ENCODE measurements around the gene EDEM1. TPM values are rescaled to one million over a fixed set of nuclear protein-coding genes. Genes with fewer than 3 reads are reported as not detected.

The EDEM1 gene
- total and polyA plus RNA-seq, 4 donors, result 7.9 to 16.0 (median 11.2) TPM

DNA sequence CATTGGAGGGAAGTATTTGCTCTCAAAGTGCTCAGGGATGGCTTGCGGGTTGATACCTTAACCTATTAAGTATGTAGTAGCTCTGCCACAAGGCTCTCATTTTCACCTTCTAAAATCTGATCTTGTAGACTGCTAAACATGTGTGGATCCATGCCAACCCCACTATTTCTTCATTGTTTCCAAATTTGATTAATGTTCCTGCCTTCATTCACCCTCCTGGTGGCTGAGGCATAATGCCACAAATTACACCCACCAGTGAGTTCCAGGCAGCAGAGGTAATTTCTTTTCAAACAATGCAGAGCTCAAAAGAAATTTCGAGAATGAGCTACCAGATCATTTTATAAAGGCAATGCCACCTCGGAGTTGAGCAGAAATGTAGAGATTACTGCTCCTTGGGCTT lies 71.0 kb downstream of the EDEM1 start:
- DNase-seq (ENCODE audit: low read depth in 4 of 6, low spot score in 6 of 6), result no peak
- 0% methylated on average over 1 of the region's 3 CpGs for WGBS (ENCODE audit: insufficient coverage)
- H3K27me3 ChIP-seq (ENCODE audit: control insufficient read depth, insufficient read depth, low read length), result no peaks in the 10 kb centered on the region
- H3K4me3 ChIP-seq (ENCODE audit: low read depth, low read length), result no peak overlapping the region
- H3K27ac ChIP-seq (ENCODE audit: low read depth, low read length), result no peak overlapping the region
- no peaks in the 10 kb centered on the region for H3K36me3 ChIP-seq (ENCODE audit: control insufficient read depth, insufficient read depth, low read length)
- H3K9me3 ChIP-seq (ENCODE audit: control insufficient read depth, insufficient read depth, low read length), result no peaks in the 10 kb centered on the region
- H3K4me1 ChIP-seq (ENCODE audit: control insufficient read depth, insufficient read depth, low read length), result no peaks in the 10 kb centered on the region

DNA sequence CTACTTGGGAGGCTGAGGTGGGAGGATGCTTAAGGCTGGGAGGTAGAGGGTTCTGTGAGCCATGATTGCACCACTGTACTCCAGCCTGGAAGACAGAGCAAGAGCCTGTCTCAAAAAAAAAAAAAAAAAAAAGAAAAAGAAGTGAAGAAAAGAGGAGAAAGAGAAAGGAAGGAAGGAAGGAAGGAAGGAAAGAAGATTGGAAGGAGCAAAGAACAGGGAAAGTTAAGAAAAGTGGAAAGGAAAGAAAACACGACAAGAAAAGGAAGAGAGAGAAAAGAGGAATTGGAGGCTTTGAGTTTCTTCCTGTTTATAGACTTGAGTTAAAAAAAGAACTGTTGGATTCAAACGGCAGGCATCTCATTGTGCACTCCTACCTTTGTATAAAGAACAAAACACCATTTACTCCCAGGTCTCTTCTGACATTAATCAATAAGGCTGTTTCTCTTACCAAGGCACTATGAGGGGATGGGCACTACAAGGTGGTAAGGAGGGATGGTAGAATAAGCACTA lies 73.5 kb downstream of the EDEM1 start:
- no peaks in the 10 kb centered on the region for H3K27me3 ChIP-seq (ENCODE audit: control insufficient read depth, insufficient read depth, low read length)
- H3K4me1 ChIP-seq (ENCODE audit: control insufficient read depth, insufficient read depth, low read length), result no peaks in the 10 kb centered on the region
- no peak overlapping the region for H3K4me3 ChIP-seq (ENCODE audit: low read depth, low read length)
- no peak overlapping the region for H3K27ac ChIP-seq (ENCODE audit: low read depth, low read length)
- no peaks in the 10 kb centered on the region for H3K36me3 ChIP-seq (ENCODE audit: control insufficient read depth, insufficient read depth, low read length)
- no peaks in the 10 kb centered on the region for H3K9me3 ChIP-seq (ENCODE audit: control insufficient read depth, insufficient read depth, low read length)
- no CpG with 5 or more reads among the region's 2 CpGs for WGBS (ENCODE audit: insufficient coverage)
- no peak for DNase-seq (ENCODE audit: low read depth in 4 of 6, low spot score in 6 of 6)

DNA sequence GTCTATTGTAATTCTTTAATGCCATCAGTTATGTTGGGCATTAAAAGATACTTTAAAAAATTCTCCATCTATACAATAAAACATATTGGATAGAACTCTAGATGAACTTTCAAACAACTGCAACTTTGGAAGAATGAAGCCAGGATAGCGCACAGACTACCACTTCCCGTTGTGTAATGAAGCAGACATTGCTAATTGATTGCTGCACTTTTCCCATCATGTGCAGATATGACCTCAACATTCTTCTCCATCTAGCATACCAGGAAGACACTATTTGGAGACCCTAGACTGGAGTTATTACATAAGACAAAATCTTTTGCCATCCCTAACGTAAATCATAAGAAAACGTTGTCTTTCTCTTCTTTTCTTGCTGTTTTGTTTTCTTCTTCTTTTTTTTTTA lies 75.0 kb downstream of the EDEM1 start:
- 80% methylated on average over 2 of the region's 4 CpGs for WGBS (ENCODE audit: insufficient coverage)
- no peaks in the 10 kb centered on the region for H3K27me3 ChIP-seq (ENCODE audit: control insufficient read depth, insufficient read depth, low read length)
- no peak overlapping the region for H3K4me3 ChIP-seq (ENCODE audit: low read depth, low read length)
- no peak overlapping the region for H3K27ac ChIP-seq (ENCODE audit: low read depth, low read length)
- no peaks in the 10 kb centered on the region for H3K4me1 ChIP-seq (ENCODE audit: control insufficient read depth, insufficient read depth, low read length)
- no peaks in the 10 kb centered on the region for H3K9me3 ChIP-seq (ENCODE audit: control insufficient read depth, insufficient read depth, low read length)
- DNase-seq (ENCODE audit: low read depth in 4 of 6, low spot score in 6 of 6), result no peak
- no peaks in the 10 kb centered on the region for H3K36me3 ChIP-seq (ENCODE audit: control insufficient read depth, insufficient read depth, low read length)

DNA sequence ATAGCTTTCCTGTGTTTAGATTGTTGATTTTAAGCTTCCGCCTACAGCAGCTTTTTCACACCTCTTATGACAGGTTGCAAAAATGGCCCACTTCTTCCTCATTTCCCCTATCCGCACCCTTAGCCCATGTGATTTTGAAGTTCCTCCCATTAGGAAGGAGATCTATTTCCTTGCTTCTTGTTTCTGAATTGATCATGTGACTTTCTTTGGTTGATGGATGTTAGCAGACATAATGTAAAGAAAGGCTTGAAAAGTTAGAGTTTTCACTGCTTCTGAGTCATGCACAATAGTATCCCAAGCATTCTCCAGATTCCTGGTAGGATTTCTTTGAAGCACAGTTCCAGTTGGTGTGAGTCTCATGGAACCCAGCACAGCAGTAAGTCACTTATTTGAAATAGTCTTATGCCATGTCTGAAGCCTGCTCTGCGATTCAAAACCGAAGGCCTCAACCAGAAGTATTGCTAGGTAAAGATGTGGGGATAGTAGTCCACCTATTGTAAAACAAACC lies 76.6 kb downstream of the EDEM1 start:
- no peaks in the 10 kb centered on the region for H3K27me3 ChIP-seq (ENCODE audit: control insufficient read depth, insufficient read depth, low read length)
- DNase-seq (ENCODE audit: low read depth in 4 of 6, low spot score in 6 of 6), result no peak
- H3K4me1 ChIP-seq (ENCODE audit: control insufficient read depth, insufficient read depth, low read length), result no peaks in the 10 kb centered on the region
- H3K4me3 ChIP-seq (ENCODE audit: low read depth, low read length), result no peak overlapping the region
- no peaks in the 10 kb centered on the region for H3K9me3 ChIP-seq (ENCODE audit: control insufficient read depth, insufficient read depth, low read length)
- no peaks in the 10 kb centered on the region for H3K36me3 ChIP-seq (ENCODE audit: control insufficient read depth, insufficient read depth, low read length)
- no peak overlapping the region for H3K27ac ChIP-seq (ENCODE audit: low read depth, low read length)
- 100% methylated on average over 2 of the region's 4 CpGs for WGBS (ENCODE audit: insufficient coverage)

DNA sequence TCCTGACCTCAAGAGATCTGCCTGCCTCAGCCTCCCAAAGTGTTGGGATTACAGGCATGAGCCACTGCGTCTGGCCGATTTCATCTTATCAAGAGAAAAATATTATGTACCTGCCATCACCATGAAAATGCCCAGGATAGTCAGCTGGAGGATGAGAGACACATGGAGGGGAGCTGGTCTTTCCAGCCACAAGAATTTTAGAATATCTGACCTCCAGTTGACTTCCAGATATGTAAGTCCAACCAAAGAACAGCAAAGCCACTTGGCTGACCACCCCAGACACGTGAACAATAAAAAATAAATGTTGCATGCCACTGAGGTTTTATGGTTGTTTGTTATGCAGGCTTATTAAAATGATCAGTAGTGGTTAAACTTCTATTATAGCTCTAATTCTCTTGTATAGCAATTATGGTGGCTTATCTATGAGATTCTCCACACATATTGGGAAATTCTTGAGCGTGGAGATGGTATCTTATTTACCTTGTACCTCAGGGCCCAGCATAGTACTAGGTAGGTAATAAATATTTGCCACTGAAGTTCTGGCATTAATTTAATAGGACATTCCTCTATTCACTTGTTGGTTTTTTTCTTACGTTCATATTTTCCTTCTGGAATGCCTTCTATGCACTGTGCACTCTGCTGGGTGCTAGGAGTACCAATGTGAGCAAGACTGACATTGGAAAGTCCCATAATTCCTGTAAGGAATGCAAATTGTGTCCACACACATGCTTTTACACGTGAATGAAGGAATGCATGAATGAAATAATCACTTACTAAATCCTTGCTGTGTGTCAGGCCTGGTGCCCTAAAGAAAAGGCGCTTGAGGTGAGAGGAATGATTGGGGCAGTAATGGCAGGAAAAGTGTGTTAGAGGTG lies 77.6 kb downstream of the EDEM1 start:
- Histone ChIP-seq H3K27ac (ENCODE audit: low read depth, low read length) (no peak overlapping the region), H3K9me3 (ENCODE audit: control insufficient read depth, insufficient read depth, low read length) (no peaks in the 10 kb centered on the region), H3K4me3 (ENCODE audit: low read depth, low read length) (no peak overlapping the region), H3K36me3 (ENCODE audit: control insufficient read depth, insufficient read depth, low read length) (no peaks in the 10 kb centered on the region), H3K27me3 (ENCODE audit: control insufficient read depth, insufficient read depth, low read length) (no peaks in the 10 kb centered on the region), H3K4me1 (ENCODE audit: control insufficient read depth, insufficient read depth, low read length) (no peaks in the 10 kb centered on the region)
- 100% methylated on average over 1 of the region's 7 CpGs for WGBS (ENCODE audit: insufficient coverage)
- no peak for DNase-seq (ENCODE audit: low read depth in 4 of 6, low spot score in 6 of 6)

DNA sequence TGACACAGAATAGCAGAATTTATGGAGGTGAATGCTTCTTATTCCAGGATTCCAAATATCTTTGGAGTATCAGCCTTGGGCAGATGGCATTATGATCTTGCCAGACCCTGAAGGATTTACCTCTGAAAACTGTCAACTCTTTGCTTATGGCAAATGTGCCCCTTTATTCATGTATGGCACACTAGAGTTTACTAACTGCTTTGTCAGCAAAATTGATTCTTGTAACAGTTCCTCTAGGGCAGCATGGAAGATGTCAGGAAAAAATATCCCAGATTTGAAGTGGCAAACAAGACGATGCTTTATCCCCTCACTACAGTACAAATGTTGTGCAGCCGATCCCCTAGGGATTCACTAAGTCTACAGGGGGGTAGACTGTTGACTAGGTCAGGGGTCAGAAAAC lies 79.7 kb downstream of the EDEM1 start:
- H3K27ac ChIP-seq (ENCODE audit: low read depth, low read length), result no peak overlapping the region
- H3K4me3 ChIP-seq (ENCODE audit: low read depth, low read length), result no peak overlapping the region
- DNase-seq (ENCODE audit: low read depth in 4 of 6, low spot score in 6 of 6), result no peak
- WGBS (ENCODE audit: insufficient coverage), result no CpG with 5 or more reads among the region's 2 CpGs
- H3K36me3 ChIP-seq (ENCODE audit: control insufficient read depth, insufficient read depth, low read length), result no peaks in the 10 kb centered on the region
- no peaks in the 10 kb centered on the region for H3K9me3 ChIP-seq (ENCODE audit: control insufficient read depth, insufficient read depth, low read length)
- H3K27me3 ChIP-seq (ENCODE audit: control insufficient read depth, insufficient read depth, low read length), result no peaks in the 10 kb centered on the region
- H3K4me1 ChIP-seq (ENCODE audit: control insufficient read depth, insufficient read depth, low read length), result no peaks in the 10 kb centered on the region

DNA sequence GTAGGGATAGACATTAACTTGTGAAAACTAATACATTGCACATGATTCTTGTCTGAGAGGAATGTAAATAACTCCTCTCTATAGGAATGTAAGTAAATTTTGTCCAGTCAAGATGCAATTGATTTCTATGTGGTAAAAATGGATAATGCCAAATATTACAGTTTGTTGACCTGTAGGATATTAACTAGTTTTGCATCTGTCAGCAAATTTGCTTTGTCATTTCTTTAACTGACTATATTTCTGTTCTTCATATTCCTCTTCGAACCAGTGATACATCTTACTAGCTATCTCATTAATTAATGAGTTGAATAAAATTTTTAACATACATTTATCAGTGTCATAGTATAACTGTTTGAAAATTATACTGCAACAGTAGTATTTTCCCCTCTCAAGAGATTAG lies 80.4 kb downstream of the EDEM1 start:
- no CpG with 5 or more reads among the region's 1 CpG for WGBS (ENCODE audit: insufficient coverage)
- H3K36me3 ChIP-seq (ENCODE audit: control insufficient read depth, insufficient read depth, low read length), result no peaks in the 10 kb centered on the region
- no peak overlapping the region for H3K27ac ChIP-seq (ENCODE audit: low read depth, low read length)
- H3K4me1 ChIP-seq (ENCODE audit: control insufficient read depth, insufficient read depth, low read length), result no peaks in the 10 kb centered on the region
- DNase-seq (ENCODE audit: low read depth in 4 of 6, low spot score in 6 of 6), result no peak
- H3K27me3 ChIP-seq (ENCODE audit: control insufficient read depth, insufficient read depth, low read length), result no peaks in the 10 kb centered on the region
- H3K9me3 ChIP-seq (ENCODE audit: control insufficient read depth, insufficient read depth, low read length), result no peaks in the 10 kb centered on the region
- H3K4me3 ChIP-seq (ENCODE audit: low read depth, low read length), result no peak overlapping the region

Small RNAs within 50 kb of the gene (small RNA-seq; reads per million reads assigned to genes)
- gene MIR4790 (ENCODE audit: low replicate concordance) (not detected), gene RN7SL553P (ENCODE audit: low replicate concordance) (not detected)

Other genes with a start within 250 kb of the EDEM1 start
- gene BHLHE40, start 208.3 kb upstream of the EDEM1 start, total RNA-seq, result 10 to 100 TPM; 33.6 to 41.7 TPM
- gene BHLHE40, start 208.3 kb upstream of the EDEM1 start, polyA plus RNA-seq (ENCODE audit: insufficient read length in 2 of 2), result 10 to 100 TPM; 14.5 to 44.3 TPM
- gene ARL8B, start 65.4 kb upstream of the EDEM1 start, total RNA-seq, result 100 to 1,000 TPM in 1 of 2 donors, 10 to 100 TPM in 1; 53.9 to 172 TPM
- 100 to 1,000 TPM in 1 of 2 donors, 10 to 100 TPM in 1; 96.1 to 114 TPM for gene ARL8B, start 65.4 kb upstream of the EDEM1 start, polyA plus RNA-seq (ENCODE audit: insufficient read length in 2 of 2)

Measured in spinal cord (tissue), 10 donors.